ENCODE measurements around the gene PPFIA1.

The PPFIA1 gene

GRCh38 chr11:70428701-70429427 lies 158.4 kb downstream of the PPFIA1 start:
- H3K36me3 ChIP-seq (ENCODE audit: insufficient read depth, low read length) = peaks cover 37% of the 10 kb centered on the region
- no peaks in the 10 kb centered on the region for H3K9me3 ChIP-seq (ENCODE audit: control insufficient read depth, insufficient read depth, low read length)
- no peak overlapping the region for H3K9ac ChIP-seq (ENCODE audit: low read depth, low read length)
- H3K4me1 ChIP-seq (ENCODE audit: insufficient read depth, low read length) = no peaks in the 10 kb centered on the region; the same call in 1 of the 2 replicates

GRCh38 chr11:70429428-70429705 lies 158.9 kb downstream of the PPFIA1 start:
- no peaks in the 10 kb centered on the region for H3K4me1 ChIP-seq (ENCODE audit: insufficient read depth, low read length)
- H3K9ac ChIP-seq (ENCODE audit: low read depth, low read length) = no peak overlapping the region
- H3K9me3 ChIP-seq (ENCODE audit: control insufficient read depth, insufficient read depth, low read length) = no peaks in the 10 kb centered on the region
- peaks cover 37% of the 10 kb centered on the region for H3K36me3 ChIP-seq (ENCODE audit: insufficient read depth, low read length)

GRCh38 chr11:70429724-70430521 lies 159.4 kb downstream of the PPFIA1 start:
- no peaks in the 10 kb centered on the region for H3K4me1 ChIP-seq (ENCODE audit: insufficient read depth, low read length)
- no peak overlapping the region for H3K9ac ChIP-seq (ENCODE audit: low read depth, low read length)
- H3K9me3 ChIP-seq (ENCODE audit: control insufficient read depth, insufficient read depth, low read length) = no peaks in the 10 kb centered on the region
- peaks cover 37% of the 10 kb centered on the region for H3K36me3 ChIP-seq (ENCODE audit: insufficient read depth, low read length)

- H3K9ac ChIP-seq (ENCODE audit: low read depth, low read length) = no peak overlapping the region
- H3K36me3 ChIP-seq (ENCODE audit: insufficient read depth, low read length) = peaks cover 40% of the 10 kb centered on the region
- no peaks in the 10 kb centered on the region for H3K9me3 ChIP-seq (ENCODE audit: control insufficient read depth, insufficient read depth, low read length)
- no peaks in the 10 kb centered on the region for H3K4me1 ChIP-seq (ENCODE audit: insufficient read depth, low read length)
Observed at GRCh38 chr11:70430671-70431574, 160.4 kb downstream of the PPFIA1 start.

DNA sequence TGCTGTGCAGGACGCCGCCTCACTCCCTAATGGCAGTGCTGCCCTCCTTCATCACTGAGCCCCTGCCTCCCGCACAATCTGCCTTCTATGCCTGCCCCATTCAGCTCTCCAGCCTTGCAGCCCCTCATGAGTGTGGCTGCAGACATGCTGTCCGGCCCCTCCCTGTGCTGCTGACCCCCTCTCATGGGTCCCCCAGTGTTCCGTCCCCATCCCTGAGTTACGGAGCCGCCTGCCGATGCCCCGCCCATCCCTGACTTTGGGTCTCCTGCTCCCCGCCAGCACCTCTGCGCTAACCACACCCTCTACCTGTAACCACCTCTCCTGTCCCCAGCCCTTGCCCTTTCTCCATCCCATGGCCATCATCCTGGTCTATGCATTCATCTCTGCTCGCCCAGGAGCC lies 161.1 kb downstream of the PPFIA1 start:
- Histone ChIP-seq H3K4me1 (ENCODE audit: insufficient read depth, low read length) (no peaks in the 10 kb centered on the region), H3K9me3 (ENCODE audit: control insufficient read depth, insufficient read depth, low read length) (no peaks in the 10 kb centered on the region), H3K36me3 (ENCODE audit: insufficient read depth, low read length) (peaks cover 40% of the 10 kb centered on the region), H3K9ac (ENCODE audit: low read depth, low read length) (no peak overlapping the region)

GRCh38 chr11:70432065-70432464 lies 161.6 kb downstream of the PPFIA1 start:
- peaks cover 40% of the 10 kb centered on the region for H3K36me3 ChIP-seq (ENCODE audit: insufficient read depth, low read length)

DNA sequence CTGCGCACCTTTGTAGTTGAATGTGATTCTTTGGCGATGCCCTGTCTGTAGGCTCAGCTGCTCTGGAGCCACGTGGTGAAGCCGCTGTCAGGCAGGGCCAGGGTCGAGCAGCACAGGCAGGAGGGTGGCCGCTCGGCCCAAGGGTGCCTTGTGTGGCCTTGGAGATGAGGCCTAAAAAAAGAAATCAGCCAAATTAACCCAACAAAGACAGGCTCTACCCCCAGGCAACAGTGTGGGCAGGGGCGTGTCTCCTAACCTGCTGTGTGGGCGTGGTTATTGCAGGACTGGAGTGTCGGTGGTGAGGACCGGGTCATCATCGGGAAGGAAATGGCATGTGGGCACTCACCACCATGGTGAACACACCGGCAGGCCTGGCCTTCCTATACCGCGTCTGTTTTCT lies 162.1 kb downstream of the PPFIA1 start:
- no peaks in the 10 kb centered on the region for H3K4me1 ChIP-seq (ENCODE audit: insufficient read depth, low read length)
- H3K9ac ChIP-seq (ENCODE audit: low read depth, low read length) = no peak overlapping the region
- H3K9me3 ChIP-seq (ENCODE audit: control insufficient read depth, insufficient read depth, low read length) = no peaks in the 10 kb centered on the region
- peaks cover 34% of the 10 kb centered on the region for H3K36me3 ChIP-seq (ENCODE audit: insufficient read depth, low read length)

More at GRCh38 chr11:70432065-70432464, 161.6 kb downstream of the PPFIA1 start:
- H3K9ac ChIP-seq (ENCODE audit: low read depth, low read length) = no peak overlapping the region
- no peaks in the 10 kb centered on the region for H3K4me1 ChIP-seq (ENCODE audit: insufficient read depth, low read length)
- H3K9me3 ChIP-seq (ENCODE audit: control insufficient read depth, insufficient read depth, low read length) = no peaks in the 10 kb centered on the region

- Histone ChIP-seq H3K9ac (ENCODE audit: low read depth, low read length) (no peak overlapping the region), H3K36me3 (ENCODE audit: insufficient read depth, low read length) (peaks cover 33% of the 10 kb centered on the region), H3K4me1 (ENCODE audit: insufficient read depth, low read length) (no peaks in the 10 kb centered on the region), H3K9me3 (ENCODE audit: control insufficient read depth, insufficient read depth, low read length) (no peaks in the 10 kb centered on the region)
Observed at GRCh38 chr11:70433038-70433437, 162.5 kb downstream of the PPFIA1 start.

DNA sequence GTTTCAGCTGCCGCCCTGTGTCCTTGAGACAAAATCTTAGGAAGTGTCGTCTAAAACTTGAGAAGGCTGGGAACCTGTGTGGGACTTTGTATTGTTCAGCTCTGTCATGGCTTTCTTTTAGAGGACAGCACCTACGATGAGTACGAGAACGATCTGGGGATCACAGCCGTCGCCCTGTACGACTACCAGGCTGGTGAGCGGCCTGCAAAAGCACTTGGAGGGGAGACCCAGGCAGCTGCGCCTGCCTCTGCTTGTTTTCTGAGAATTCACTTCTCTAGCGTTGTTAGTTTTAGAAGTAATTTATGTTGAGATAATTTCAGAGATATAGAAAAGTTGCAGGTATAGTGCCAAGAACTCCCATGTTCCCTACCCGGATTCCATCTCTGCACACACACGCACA lies 163.0 kb downstream of the PPFIA1 start:
- Histone ChIP-seq H3K36me3 (ENCODE audit: insufficient read depth, low read length) (peaks cover 35% of the 10 kb centered on the region), H3K9ac (ENCODE audit: low read depth, low read length) (no peak overlapping the region), H3K4me1 (ENCODE audit: insufficient read depth, low read length) (no peaks in the 10 kb centered on the region), H3K9me3 (ENCODE audit: control insufficient read depth, insufficient read depth, low read length) (no peaks in the 10 kb centered on the region)

Data from ES-I3 (cell line).